HEK293T (cell line): ENCODE data around the gene MPHOSPH9.

Experiments used
- BHLHE40 ChIP-seq: fragments of 450-650 bp; IDR thresholded peaks from 2 replicates; pipeline ENCODE4 v1.6.1; 2016; ENCODE audit warnings: mild to moderate bottlenecking, moderate library complexity, borderline replicate concordance
- CTBP1 ChIP-seq: fragments of 450-650 bp; IDR thresholded peaks from 2 replicates; pipeline ENCODE4 v1.6.1; 2016; ENCODE audit warnings: borderline replicate concordance
- ELF4 ChIP-seq: fragments of 450-650 bp; IDR thresholded peaks from 2 replicates; pipeline ENCODE4 v1.6.1; 2017; ENCODE audit warnings: antibody characterized with exemption
- FOXM1 ChIP-seq: fragments of 450-650 bp; IDR thresholded peaks from 2 replicates; pipeline ENCODE4 v1.6.1; 2017; ENCODE audit warnings: mild to moderate bottlenecking, borderline replicate concordance
- HDGF ChIP-seq: fragments of 450-650 bp; IDR thresholded peaks from 2 replicates; pipeline ENCODE4 v1.6.1; 2017; ENCODE audit warnings: antibody characterized with exemption, borderline replicate concordance
- SP1 ChIP-seq: fragments of 450-650 bp; IDR thresholded peaks from 2 replicates; pipeline ENCODE4 v1.6.1; 2017
- SUZ12 ChIP-seq: fragments of 450-650 bp; IDR thresholded peaks from 2 replicates; pipeline ENCODE4 v1.6.1; 2016; ENCODE audit warnings: mild to moderate bottlenecking
- TF ChIP-seq, protein P1 (sequence below): fragments of 450-650 bp; IDR thresholded peaks from 2 replicates; pipeline ENCODE4 v1.6.1; 2016

- TF ChIP-seq SP1 (no peak), SUZ12 (no peak), ELF4 (no peak), BHLHE40 (no peak), HDGF (no peak), CTBP1 (no peak), FOXM1 (no peak)
- TF ChIP-seq, protein P1, sequence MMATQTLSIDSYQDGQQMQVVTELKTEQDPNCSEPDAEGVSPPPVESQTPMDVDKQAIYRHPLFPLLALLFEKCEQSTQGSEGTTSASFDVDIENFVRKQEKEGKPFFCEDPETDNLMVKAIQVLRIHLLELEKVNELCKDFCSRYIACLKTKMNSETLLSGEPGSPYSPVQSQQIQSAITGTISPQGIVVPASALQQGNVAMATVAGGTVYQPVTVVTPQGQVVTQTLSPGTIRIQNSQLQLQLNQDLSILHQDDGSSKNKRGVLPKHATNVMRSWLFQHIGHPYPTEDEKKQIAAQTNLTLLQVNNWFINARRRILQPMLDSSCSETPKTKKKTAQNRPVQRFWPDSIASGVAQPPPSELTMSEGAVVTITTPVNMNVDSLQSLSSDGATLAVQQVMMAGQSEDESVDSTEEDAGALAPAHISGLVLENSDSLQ, result no peak
Measured at GRCh38 chr12:123254853-123255446, 22.0 kb upstream of the MPHOSPH9 start.
